PC-3 (cell line): ENCODE results near the gene CACNA1E. TPM values are rescaled to one million over a fixed set of nuclear protein-coding genes. Genes with fewer than 3 reads are reported as not detected.

ENCODE experiments used
- ATAC-seq: fragments of 200-7000 bp; cut with Tn5 transposase; 2 replicates; pipeline ENCODE4 v1.9.1; 2020; ENCODE audit warnings: mild to moderate bottlenecking, moderate library complexity
- BruUV-seq: library from RNA; stranded (reverse); fragments of 400-500 nt; replicated peaks from 2 replicates; lab custom pipeline; 2021; lab: Mats Ljungman, UMichigan
- CTCF ChIA-PET: fragments of 300-600 bp; sonication (Branson Sonifier 250); formaldehyde crosslinking; loops from one replicate; lab custom pipeline; 2022; ENCODE audit warnings: antibody characterized with exemption; lab: Charles Lee
- POLR2A ChIA-PET: fragments of 300-600 bp; sonication (Branson Sonifier 250); formaldehyde crosslinking; loops from one replicate; lab custom pipeline; 2022; ENCODE audit warnings: antibody characterized with exemption; ENCODE audit not compliant: unreplicated experiment; lab: Charles Lee
- DNase-seq: peaks from one replicate; pipeline ENCODE4 v3.0.0-alpha.2; 2015
- H2AFZ ChIP-seq: fragments of 300-600 bp; sonication (generic); 2 replicates; pipeline ENCODE4 v1.6.0; 2016; ENCODE audit warnings: antibody characterized with exemption, low read length
- H3F3A ChIP-seq: fragments of 300-600 bp; sonication (generic); one replicate; pipeline ENCODE4 v1.6.0; 2017; ENCODE audit warnings: antibody characterized with exemption, low read length, control low read depth, mild to moderate bottlenecking; ENCODE audit not compliant: unreplicated experiment
- H3K27ac ChIP-seq: fragments of 300-600 bp; sonication (generic); 2 replicates; pipeline ENCODE4 v1.5.1; 2016; ENCODE audit warnings: mild to moderate bottlenecking, low read length
- H3K27me3 ChIP-seq: fragments of 300-600 bp; sonication (generic); 2 replicates; pipeline ENCODE4 v1.6.1; 2016; ENCODE audit warnings: low read length, mixed read lengths
- H3K36me3 ChIP-seq: fragments of 300-600 bp; sonication (generic); 2 replicates; pipeline ENCODE4 v1.6.1; 2016; ENCODE audit warnings: low read depth, mixed run types, low read length, mixed read lengths
- H3K4me1 ChIP-seq: fragments of 300-600 bp; sonication (generic); 2 replicates; pipeline ENCODE4 v1.5.1; 2016; ENCODE audit warnings: low read length; ENCODE audit not compliant: insufficient read depth
- H3K4me2 ChIP-seq: fragments of 300-600 bp; sonication (generic); 2 replicates; pipeline ENCODE4 v1.6.0; 2016; ENCODE audit warnings: low read length
- H3K4me3 ChIP-seq: fragments of 300-600 bp; sonication (generic); 2 replicates; pipeline ENCODE4 v1.5.1; 2016; ENCODE audit warnings: mild to moderate bottlenecking, low read length, mixed read lengths
- H3K79me2 ChIP-seq: fragments of 300-600 bp; sonication (generic); 2 replicates; pipeline ENCODE4 v1.6.1; 2017; ENCODE audit warnings: low read length, mixed read lengths
- H3K9ac ChIP-seq: fragments of 300-600 bp; sonication (generic); 2 replicates; pipeline ENCODE4 v1.6.0; 2016; ENCODE audit warnings: mild to moderate bottlenecking, low read length
- H3K9me2 ChIP-seq: fragments of 300-600 bp; sonication (generic); replicated peaks from 2 replicates; pipeline ENCODE4 v1.6.1; 2016; ENCODE audit warnings: mixed run types, low read length, mixed read lengths
- H3K9me3 ChIP-seq: fragments of 300-600 bp; sonication (generic); 2 replicates; pipeline ENCODE4 v1.6.1; 2016; ENCODE audit warnings: low read length, mixed read lengths
- H4K20me1 ChIP-seq: fragments of 300-600 bp; sonication (generic); 2 replicates; pipeline ENCODE4 v1.6.1; 2016; ENCODE audit warnings: low read length, mixed read lengths
- EZH2 ChIP-seq: fragments of 300-600 bp; sonication (generic); IDR thresholded peaks from one replicate; pipeline ENCODE4 v1.6.1; 2017; ENCODE audit warnings: antibody characterized with exemption, mild to moderate bottlenecking, low read length; ENCODE audit not compliant: unreplicated experiment
- EZH2phosphoT487 ChIP-seq: fragments of 300-600 bp; sonication (generic); IDR thresholded peaks from 2 replicates; pipeline ENCODE4 v1.6.1; 2018; ENCODE audit warnings: mild to moderate bottlenecking, antibody characterized with exemption, low read length, borderline replicate concordance
- intact Hi-C: fragments of 100-400 bp; cut with micrococcal nuclease; formaldehyde crosslinking; loops from 2 replicates; pipeline ENCODE4 v1.9.0; 2023
- total RNA-seq: library from RNA; depleted of rRNA; stranded (reverse); fragments of >200 nt; gene quantifications from 2 replicates; pipeline ENCODE4 v1.2.3, GENCODE V29; 2014
- TF ChIP-seq, protein P1 (sequence below): fragments of 300-600 bp; sonication (generic); conservative IDR thresholded peaks from 2 replicates; pipeline ENCODE4 v1.5.1; 2017; ENCODE audit warnings: antibody characterized with exemption, low read depth, mild to moderate bottlenecking, low read length

CACNA1E gene
- total RNA-seq, 1 experiment from 2014 or later, result not detected

DNA sequence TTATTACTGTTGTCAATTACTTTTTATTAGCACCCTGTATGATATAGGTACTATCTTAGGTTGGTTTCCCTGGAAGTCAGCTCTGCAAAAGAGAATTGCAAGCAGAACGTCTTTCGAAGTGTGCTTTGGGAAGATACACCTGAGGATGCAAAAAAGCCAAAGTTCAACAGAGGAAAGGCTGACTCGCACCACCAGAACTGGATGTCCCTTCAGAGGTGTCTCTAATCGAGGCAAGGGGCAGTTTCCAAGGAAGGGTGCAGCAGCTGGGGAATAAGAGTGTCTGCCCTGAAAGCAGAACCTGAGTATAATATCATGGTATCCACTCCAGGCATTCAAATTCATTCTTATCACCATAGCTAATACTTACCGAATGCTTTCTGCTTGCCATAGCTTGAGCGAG, 149.6 kb downstream of the CACNA1E start:
- no peaks in the 10 kb centered on the region for H3K79me2 ChIP-seq
- intact Hi-C loops, result no loop called here

DNA sequence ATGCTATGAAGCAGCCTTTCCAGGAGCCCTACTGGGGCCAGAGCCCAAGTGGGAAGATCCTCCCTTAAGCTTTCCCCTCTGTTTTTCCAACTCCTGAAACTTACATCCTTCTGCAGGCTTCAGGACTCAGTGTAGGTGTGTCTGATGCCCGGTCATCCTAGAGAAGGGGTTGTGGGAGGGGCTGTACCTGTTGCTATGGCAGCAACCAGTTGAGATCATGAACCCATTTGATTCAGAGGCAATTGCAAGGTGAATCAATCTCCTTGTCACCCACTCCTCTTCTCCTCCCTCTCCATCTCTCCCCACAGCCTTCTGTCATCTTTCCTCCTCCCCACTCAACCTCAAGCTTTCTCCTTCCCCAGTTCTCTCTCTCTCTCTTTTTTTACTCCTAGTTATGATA, 151.8 kb downstream of the CACNA1E start:
- no peak for ATAC-seq
- H3K9ac ChIP-seq, result no peak overlapping the region
- no peak overlapping the region for H3K27ac ChIP-seq
- no peaks in the 10 kb centered on the region for H4K20me1 ChIP-seq
- DNase-seq, result no peak
- H3K36me3 ChIP-seq, result no peaks in the 10 kb centered on the region
- no peak overlapping the region for H3K4me2 ChIP-seq
- no peaks in the 10 kb centered on the region for H3K9me3 ChIP-seq
- no peaks in the 10 kb centered on the region for H3K4me1 ChIP-seq
- POLR2A ChIA-PET, result no interaction called here
- no peak overlapping the region for H2AFZ ChIP-seq
- H3F3A ChIP-seq, result no peaks in the 10 kb centered on the region
- H3K9me2 ChIP-seq, result no peaks in the 10 kb centered on the region
- H3K79me2 ChIP-seq, result no peaks in the 10 kb centered on the region
- intact Hi-C loops, result no loop called here
- H3K4me3 ChIP-seq, result no peak overlapping the region
- no TSS peak for BruUV-seq
- H3K27me3 ChIP-seq, result no peaks in the 10 kb centered on the region
- CTCF ChIA-PET, result no interaction called here
- no peak for TF ChIP-seq EZH2
- TF ChIP-seq, protein P1, sequence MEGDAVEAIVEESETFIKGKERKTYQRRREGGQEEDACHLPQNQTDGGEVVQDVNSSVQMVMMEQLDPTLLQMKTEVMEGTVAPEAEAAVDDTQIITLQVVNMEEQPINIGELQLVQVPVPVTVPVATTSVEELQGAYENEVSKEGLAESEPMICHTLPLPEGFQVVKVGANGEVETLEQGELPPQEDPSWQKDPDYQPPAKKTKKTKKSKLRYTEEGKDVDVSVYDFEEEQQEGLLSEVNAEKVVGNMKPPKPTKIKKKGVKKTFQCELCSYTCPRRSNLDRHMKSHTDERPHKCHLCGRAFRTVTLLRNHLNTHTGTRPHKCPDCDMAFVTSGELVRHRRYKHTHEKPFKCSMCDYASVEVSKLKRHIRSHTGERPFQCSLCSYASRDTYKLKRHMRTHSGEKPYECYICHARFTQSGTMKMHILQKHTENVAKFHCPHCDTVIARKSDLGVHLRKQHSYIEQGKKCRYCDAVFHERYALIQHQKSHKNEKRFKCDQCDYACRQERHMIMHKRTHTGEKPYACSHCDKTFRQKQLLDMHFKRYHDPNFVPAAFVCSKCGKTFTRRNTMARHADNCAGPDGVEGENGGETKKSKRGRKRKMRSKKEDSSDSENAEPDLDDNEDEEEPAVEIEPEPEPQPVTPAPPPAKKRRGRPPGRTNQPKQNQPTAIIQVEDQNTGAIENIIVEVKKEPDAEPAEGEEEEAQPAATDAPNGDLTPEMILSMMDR, result no peak
- TF ChIP-seq EZH2phosphoT487, result no peak

More for the DNA sequence above, 149.6 kb downstream of the CACNA1E start:
- ATAC-seq (no peak), DNase-seq (no peak)
- Histone ChIP-seq H3K9ac (no peak overlapping the region), H3K4me1 (no peaks in the 10 kb centered on the region), H3K9me3 (no peaks in the 10 kb centered on the region), H3K27me3 (no peaks in the 10 kb centered on the region), H3K4me2 (no peak overlapping the region), H2AFZ (no peak overlapping the region), H3K36me3 (no peaks in the 10 kb centered on the region), H3K27ac (no peak overlapping the region), H3K9me2 (no peaks in the 10 kb centered on the region), H3F3A (no peaks in the 10 kb centered on the region), H4K20me1 (no peaks in the 10 kb centered on the region), H3K4me3 (no peak overlapping the region)
- POLR2A ChIA-PET, result no interaction called here
- TF ChIP-seq, protein P1, result no peak
- TF ChIP-seq EZH2phosphoT487 (no peak), EZH2 (no peak)
- CTCF ChIA-PET, result no interaction called here
- BruUV-seq, result no TSS peak

GRCh38 chr1:181637998-181638397, 154.7 kb downstream of the CACNA1E start:
- Histone ChIP-seq H3K4me3 (no peak overlapping the region), H3K4me1 (no peaks in the 10 kb centered on the region), H4K20me1 (no peaks in the 10 kb centered on the region), H3K4me2 (no peak overlapping the region), H3K9ac (no peak overlapping the region), H3K36me3 (no peaks in the 10 kb centered on the region), H3K9me2 (no peaks in the 10 kb centered on the region), H3K9me3 (no peaks in the 10 kb centered on the region), H3K27me3 (no peaks in the 10 kb centered on the region), H3K27ac (no peak overlapping the region), H2AFZ (no peak overlapping the region), H3F3A (no peaks in the 10 kb centered on the region), H3K79me2 (no peaks in the 10 kb centered on the region)
- intact Hi-C loops, result no loop called here
- TF ChIP-seq EZH2, result no peak
- TF ChIP-seq EZH2phosphoT487, result no peak
- TF ChIP-seq, protein P1, result no peak
- DNase-seq (no peak), ATAC-seq (no peak)
- ChIA-PET CTCF (no interaction called here), POLR2A (no interaction called here)
- no TSS peak for BruUV-seq
